ENCODE measurements around the gene TAF4. TPM values are rescaled to one million over a fixed set of nuclear protein-coding genes. Genes with fewer than 3 reads are reported as not detected.

The TAF4 gene
- total RNA-seq, 4 donors from 2014 or later: 13.9 to 22.0 (median 18.6) TPM

DNA sequence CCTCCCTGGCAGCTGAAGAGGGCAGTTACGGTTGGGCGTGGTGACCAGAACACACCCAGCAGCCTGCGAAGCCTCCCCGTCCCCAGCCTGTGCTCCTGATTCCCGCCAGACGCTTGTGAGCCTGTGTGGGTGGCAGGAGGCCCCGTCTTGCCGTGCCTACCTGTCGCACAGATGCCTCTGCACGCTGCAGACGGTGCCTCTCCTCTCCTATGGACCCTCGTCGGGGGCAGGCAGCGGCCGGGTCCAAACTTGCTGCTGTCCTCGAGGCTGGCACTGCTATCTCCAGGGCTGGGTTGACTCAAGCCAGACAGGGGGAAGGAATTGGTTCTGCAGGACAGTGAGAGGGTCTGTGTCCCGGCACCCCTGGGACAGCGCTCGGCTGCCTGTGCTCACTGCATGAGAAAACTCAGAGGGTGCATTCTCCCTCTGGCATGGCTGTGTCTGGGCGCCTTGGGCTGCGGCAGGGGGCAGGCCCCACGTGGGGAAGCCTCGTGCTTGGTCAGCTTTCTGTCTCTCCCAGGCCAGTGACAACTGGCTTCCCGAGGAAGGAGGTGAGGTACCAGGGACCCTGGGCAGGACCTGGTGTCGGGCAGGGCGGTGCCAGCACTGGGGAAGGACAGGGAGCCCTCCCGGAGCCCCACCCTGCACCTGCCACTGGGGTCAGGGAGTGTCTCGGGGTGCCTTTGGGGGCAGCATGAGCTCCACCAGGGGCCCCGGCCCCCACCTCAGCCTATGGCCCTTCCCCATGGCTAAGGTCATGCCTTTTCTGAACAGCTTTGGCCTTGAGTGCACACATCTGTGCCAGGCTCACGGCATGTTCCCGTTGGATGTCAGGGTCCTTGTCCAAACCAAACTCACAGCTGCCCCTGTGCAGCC, 127.5 kb downstream of the TAF4 start:
- WGBS, 2 donors: 69 to 85% methylated on average over 6 to 21 of the region's 31 CpGs
- no peak for DNase-seq

DNA sequence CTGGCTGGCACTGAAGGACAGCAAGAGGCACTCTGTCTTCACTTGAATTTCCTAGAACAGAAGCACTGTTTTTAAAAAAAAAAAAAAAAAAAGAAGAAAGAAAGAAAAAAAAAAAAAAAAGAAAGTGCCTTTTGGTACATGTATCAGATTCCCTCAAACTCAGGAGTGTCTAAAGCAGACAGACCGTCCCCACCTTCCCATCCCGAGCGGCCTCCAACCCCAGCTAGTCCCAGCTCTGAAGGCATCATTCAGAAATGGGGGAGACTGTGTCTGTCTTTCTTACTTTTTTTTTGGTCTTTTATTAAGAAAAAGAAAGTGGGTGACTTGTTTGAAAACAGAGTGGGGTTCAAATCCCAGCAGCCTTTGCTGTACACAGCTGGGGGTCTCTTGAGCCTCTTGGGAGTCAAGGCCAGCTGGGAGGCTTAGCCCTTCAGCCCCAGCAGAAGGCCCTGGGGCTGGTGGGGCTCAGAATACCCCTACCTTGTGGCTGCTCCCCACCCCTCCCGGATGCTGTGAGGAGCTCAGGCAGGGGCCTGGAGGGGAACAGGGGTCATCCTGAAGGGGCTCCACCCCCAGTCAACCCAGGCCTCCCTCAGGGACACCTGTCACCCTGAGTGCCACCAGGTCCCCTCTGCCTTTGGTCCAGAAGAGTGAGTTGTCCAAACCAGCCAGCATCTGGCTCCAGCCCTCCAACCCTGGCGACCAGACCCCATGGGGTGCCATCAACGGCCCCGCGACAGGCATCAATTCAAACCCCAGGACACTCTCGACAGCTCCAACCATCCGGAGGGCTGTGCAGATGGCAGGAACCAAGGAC, 128.3 kb downstream of the TAF4 start:
- Histone ChIP-seq H3K36me3 (no peaks in the 10 kb centered on the region), H3K4me3 (replicated peaks in 1 of 3) (no peak overlapping the region), H3K27ac (no peak overlapping the region), H3K27me3 (no peaks in the 10 kb centered on the region), H3K4me1 (no peaks in the 10 kb centered on the region), H3K9me3 (no peaks in the 10 kb centered on the region)
- intact Hi-C loops (cut with DNase I): no loop called here
- no peak for DNase-seq
- 64 to 86% methylated on average over 3 to 7 of the region's 10 CpGs for WGBS, 2 donors
- TF ChIP-seq, protein P1, sequence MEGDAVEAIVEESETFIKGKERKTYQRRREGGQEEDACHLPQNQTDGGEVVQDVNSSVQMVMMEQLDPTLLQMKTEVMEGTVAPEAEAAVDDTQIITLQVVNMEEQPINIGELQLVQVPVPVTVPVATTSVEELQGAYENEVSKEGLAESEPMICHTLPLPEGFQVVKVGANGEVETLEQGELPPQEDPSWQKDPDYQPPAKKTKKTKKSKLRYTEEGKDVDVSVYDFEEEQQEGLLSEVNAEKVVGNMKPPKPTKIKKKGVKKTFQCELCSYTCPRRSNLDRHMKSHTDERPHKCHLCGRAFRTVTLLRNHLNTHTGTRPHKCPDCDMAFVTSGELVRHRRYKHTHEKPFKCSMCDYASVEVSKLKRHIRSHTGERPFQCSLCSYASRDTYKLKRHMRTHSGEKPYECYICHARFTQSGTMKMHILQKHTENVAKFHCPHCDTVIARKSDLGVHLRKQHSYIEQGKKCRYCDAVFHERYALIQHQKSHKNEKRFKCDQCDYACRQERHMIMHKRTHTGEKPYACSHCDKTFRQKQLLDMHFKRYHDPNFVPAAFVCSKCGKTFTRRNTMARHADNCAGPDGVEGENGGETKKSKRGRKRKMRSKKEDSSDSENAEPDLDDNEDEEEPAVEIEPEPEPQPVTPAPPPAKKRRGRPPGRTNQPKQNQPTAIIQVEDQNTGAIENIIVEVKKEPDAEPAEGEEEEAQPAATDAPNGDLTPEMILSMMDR (IDR thresholded peaks at IDR 0.05): no peak
- TF ChIP-seq POLR2A (IDR thresholded peaks at IDR 0.05): no peak

More for the DNA sequence above, 127.5 kb downstream of the TAF4 start:
- Histone ChIP-seq H3K27ac (no peak overlapping the region), H3K36me3 (no peaks in the 10 kb centered on the region), H3K27me3 (no peaks in the 10 kb centered on the region), H3K4me3 (replicated peaks in 1 of 3) (no peak overlapping the region), H3K9me3 (no peaks in the 10 kb centered on the region), H3K4me1 (no peaks in the 10 kb centered on the region)
- no peak for TF ChIP-seq POLR2A (IDR thresholded peaks at IDR 0.05)
- intact Hi-C loops (cut with DNase I): no loop called here

DNA sequence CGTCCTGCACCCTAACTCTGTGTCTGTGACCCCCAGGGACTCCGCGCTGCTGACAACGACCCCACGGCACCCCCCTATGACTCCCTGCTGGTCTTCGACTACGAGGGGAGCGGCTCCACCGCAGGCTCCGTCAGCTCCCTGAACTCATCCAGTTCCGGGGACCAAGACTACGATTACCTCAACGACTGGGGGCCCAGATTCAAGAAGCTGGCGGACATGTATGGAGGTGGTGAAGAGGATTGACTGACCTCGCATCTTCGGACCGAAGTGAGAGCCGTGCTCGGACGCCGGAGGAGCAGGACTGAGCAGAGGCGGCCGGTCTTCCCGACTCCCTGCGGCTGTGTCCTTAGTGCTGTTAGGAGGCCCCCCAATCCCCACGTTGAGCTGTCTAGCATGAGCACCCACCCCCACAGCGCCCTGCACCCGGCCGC, 129.0 kb downstream of the TAF4 start:
- H3K27me3 ChIP-seq: no peaks in the 10 kb centered on the region
- no peak for DNase-seq
- intact Hi-C loops (cut with DNase I): no loop called here
- no peak overlapping the region for H3K27ac ChIP-seq
- WGBS, 2 donors: 78 to 88% methylated on average over 26 to 28 of the region's 29 CpGs
- H3K36me3 ChIP-seq: no peaks in the 10 kb centered on the region
- TF ChIP-seq, protein P1 (IDR thresholded peaks at IDR 0.05): no peak
- no peak for TF ChIP-seq POLR2A (IDR thresholded peaks at IDR 0.05)
- H3K4me1 ChIP-seq: no peaks in the 10 kb centered on the region
- H3K4me3 ChIP-seq (replicated peaks in 1 of 3): no peak overlapping the region
- no peaks in the 10 kb centered on the region for H3K9me3 ChIP-seq

DNA sequence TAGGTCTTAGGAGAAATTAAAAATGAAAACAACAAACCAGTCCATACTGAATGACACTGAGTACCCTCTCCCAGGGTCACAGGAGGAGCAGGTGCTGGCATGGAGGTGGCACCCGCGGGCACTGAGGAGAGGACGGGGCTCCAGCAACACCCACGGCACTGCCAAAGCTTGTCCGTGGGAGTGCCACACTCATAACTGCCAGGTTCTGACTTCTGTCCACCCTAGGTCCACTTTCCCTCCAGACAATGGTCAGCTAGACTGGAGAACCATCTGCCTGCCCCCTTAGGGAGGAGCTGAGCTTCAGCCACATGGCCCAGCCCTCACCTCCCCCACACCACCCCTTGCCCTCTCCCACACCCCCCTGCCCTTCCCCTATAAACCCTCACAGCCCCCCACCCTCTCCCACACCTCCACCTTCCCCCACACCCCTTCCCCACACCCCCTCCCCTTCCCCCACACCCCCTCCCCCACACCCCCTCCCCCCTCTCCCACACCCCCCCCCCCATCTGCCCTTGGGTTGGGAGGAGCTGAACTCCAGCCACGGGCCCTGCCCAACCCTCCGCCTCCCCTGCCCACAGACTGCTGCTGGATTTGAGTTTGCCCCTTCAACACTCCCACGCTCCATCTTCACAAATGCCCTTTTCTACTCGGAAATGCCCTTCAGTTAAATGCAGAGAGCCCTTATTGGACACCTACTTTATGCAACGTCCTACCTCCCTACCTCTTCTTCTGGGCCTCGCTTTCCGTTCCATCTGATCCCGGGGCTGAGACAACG, 129.6 kb downstream of the TAF4 start:
- no peak overlapping the region for H3K27ac ChIP-seq
- TF ChIP-seq POLR2A (IDR thresholded peaks at IDR 0.05): no peak
- TF ChIP-seq, protein P1 (IDR thresholded peaks at IDR 0.05): no peak
- WGBS, 2 donors: 83% methylated on average over 14 of the region's 14 CpGs
- H3K9me3 ChIP-seq: no peaks in the 10 kb centered on the region
- H3K4me1 ChIP-seq: no peaks in the 10 kb centered on the region
- no peaks in the 10 kb centered on the region for H3K27me3 ChIP-seq
- intact Hi-C loops (cut with DNase I): no loop called here
- H3K4me3 ChIP-seq (replicated peaks in 1 of 3): no peak overlapping the region
- DNase-seq: no peak
- H3K36me3 ChIP-seq: no peaks in the 10 kb centered on the region

Data from thyroid gland (tissue), 4 donors.